H1 (cell line): Measurements from ENCODE around the gene DNAJB14. TPM values are rescaled to one million over a fixed set of nuclear protein-coding genes. Genes with fewer than 3 reads are reported as not detected.

Experiments
- ASH2L ChIP-seq: fragments of 200-600, 300-600 bp; sonication (generic); IDR thresholded peaks from one replicate; pipeline ENCODE4 v1.7.1; 2017; ENCODE audit warnings: low read length
- BCL11A ChIP-seq, 2 experiments: IDR thresholded peaks; one replicate each; pipeline ENCODE4 v1.6.1; 2011; ENCODE audit warnings: low read depth in 2 of 2, low read length in 2 of 2, mild to moderate bottlenecking in 2 of 2
- CHD1 ChIP-seq: IDR thresholded peaks from 2 replicates; pipeline ENCODE4 v1.6.1; 2012; ENCODE audit warnings: low read depth, low read length, improper control_type of control experiment
- CHD7 ChIP-seq: fragments of 300-600 bp; sonication (generic); IDR thresholded peaks from 2 replicates; pipeline ENCODE4 v1.7.1; 2012; ENCODE audit warnings: low read length, moderate library complexity, mild to moderate bottlenecking, inconsistent platforms; ENCODE audit not compliant: insufficient replicate concordance
- CREB1 ChIP-seq: IDR thresholded peaks from 2 replicates; pipeline ENCODE4 v1.6.1; 2012; ENCODE audit warnings: inconsistent platforms
- NRF1 ChIP-seq: IDR thresholded peaks from 2 replicates; pipeline ENCODE4 v1.6.1; 2011; ENCODE audit warnings: mild to moderate bottlenecking, low read depth, low read length, improper control_type of control experiment
- PHF8 ChIP-seq: fragments of 200-600 bp; sonication (generic); conservative IDR thresholded peaks from 2 replicates; pipeline ENCODE4 v1.7.1; 2012; ENCODE audit warnings: low read depth, mild to moderate bottlenecking, inconsistent platforms, low read length, moderate library complexity
- RBBP5 ChIP-seq: IDR thresholded peaks from 2 replicates; pipeline ENCODE4 v1.7.1; 2012; ENCODE audit warnings: low read depth, mild to moderate bottlenecking, inconsistent platforms, low read length, moderate library complexity, borderline replicate concordance
- RFX5 ChIP-seq: IDR thresholded peaks from 2 replicates; pipeline ENCODE4 v1.6.1; 2011; ENCODE audit warnings: low read depth, low read length, improper control_type of control experiment, borderline replicate concordance
- SAP30 ChIP-seq: fragments of 300-600 bp; sonication (generic); IDR thresholded peaks from 2 replicates; pipeline ENCODE4 v1.7.1; 2012; ENCODE audit warnings: low read length, moderate library complexity, mild to moderate bottlenecking, inconsistent platforms; ENCODE audit not compliant: insufficient read depth, insufficient replicate concordance
- SIX5 ChIP-seq: IDR thresholded peaks from 2 replicates; pipeline ENCODE4 v1.6.1; 2011; ENCODE audit warnings: mild to moderate bottlenecking, low read depth, low read length
- SP4 ChIP-seq: IDR thresholded peaks from 2 replicates; pipeline ENCODE4 v1.6.1; 2012; ENCODE audit warnings: low read length, inconsistent platforms
- SRF ChIP-seq: IDR thresholded peaks from 2 replicates; pipeline ENCODE4 v1.6.1; 2011; ENCODE audit warnings: mild to moderate bottlenecking, low read depth, low read length, moderate library complexity
- YY1 ChIP-seq: IDR thresholded peaks from 2 replicates; pipeline ENCODE4 v1.6.1; 2011; ENCODE audit warnings: low read depth, mild to moderate bottlenecking, low read length
- polyA plus RNA-seq, 7 experiments: library from polyadenylated mRNA; depleted of rRNA in 3 of 7; stranded (reverse) in 5 of 7; unstranded in 2 of 7; fragments of >200 nt in 5 of 7; fragments of 200-250 nt in 2 of 7; gene quantifications; 1 replicate in 5 of 7; 2 replicates in 1 of 7; 4 replicates in 1 of 7; pipeline versions ENCODE4 v1.2.1 to v1.2.3, GENCODE V29; 2011 to 2013; ENCODE audit warnings: missing spikeins in 2 of 7, mixed read lengths in 2 of 7
- total RNA-seq: library from RNA; stranded (reverse); fragmentation: NEBNext Ultra II Directional; extraction: Animal tissue kit (Norgen Biotek cat#: 25700); gene quantifications from 2 replicates; pipeline ENCODE4 v1.2.1, GENCODE V29; 2021

DNAJB14 gene
- total and polyA plus RNA-seq, 2 of the 8 experiments (the other 6 are each of a cell fraction or from before 2014, with no cell fraction given) = 3.4 to 35.4 TPM

- TF ChIP-seq CHD7 (no peak), SIX5 (no peak), CHD1 (no peak), NRF1 (no peak), YY1 (no peak), SRF (no peak), RFX5 (no peak), SP4 (no peak), PHF8 (no peak), CREB1 (no peak), ASH2L (no peak), RBBP5 (no peak), SAP30 (no peak), BCL11A (IDR thresholded peaks at IDR 0.05; ENCODE audit: low read depth in 2 of 2, low read length in 2 of 2) (no peak)
Observed at GRCh38 chr4:99893029-99893428, 53.4 kb downstream of the DNAJB14 start (continued).
